HEK293 (cell line): ENCODE results near the gene DGKG.
A peak's percentile ranks its signal among the peaks of the same experiment; 100 is the strongest.

ENCODE experiments used
- HOXA7 ChIP-seq: sonication (generic); formaldehyde crosslinking; IDR thresholded peaks from 2 replicates; pipeline ENCODE4 v1.8.1; 2022; ENCODE audit warnings: missing genetic modification reagents, borderline replicate concordance
- ZNF132 ChIP-seq: fragments of 450-650 bp; formaldehyde crosslinking; IDR thresholded peaks from 2 replicates; pipeline ENCODE4 v1.5.1; 2017; ENCODE audit warnings: missing biosample characterization, missing genetic modification characterization, borderline replicate concordance
- ZNF335 ChIP-seq: fragments of 450-650 bp; formaldehyde crosslinking; conservative IDR thresholded peaks from 2 replicates; pipeline ENCODE4 v1.5.1; 2016; ENCODE audit warnings: missing biosample characterization, missing genetic modification characterization
- ZNF366 ChIP-seq: fragments of 450-650 bp; formaldehyde crosslinking; conservative IDR thresholded peaks from 2 replicates; pipeline ENCODE4 v1.5.1; 2016; ENCODE audit warnings: missing biosample characterization, missing genetic modification characterization
- ZNF449 ChIP-seq: fragments of 450-650 bp; formaldehyde crosslinking; IDR thresholded peaks from 2 replicates; pipeline ENCODE4 v1.5.1; 2017; ENCODE audit warnings: missing biosample characterization, mild to moderate bottlenecking, missing genetic modification characterization, moderate library complexity
- ZNF626 ChIP-seq: fragments of 450-650 bp; sonication (Bioruptor Pico); formaldehyde crosslinking; IDR thresholded peaks from 2 replicates; pipeline ENCODE4 v1.5.1; 2018; ENCODE audit warnings: missing biosample characterization, missing genetic modification characterization, inconsistent platforms
- TF ChIP-seq, protein P1 (sequence below): fragments of 450-650 bp; formaldehyde crosslinking; IDR thresholded peaks from 2 replicates; pipeline ENCODE4 v1.5.1; 2016; ENCODE audit warnings: missing biosample characterization, missing genetic modification characterization

- TF ChIP-seq, protein P1, sequence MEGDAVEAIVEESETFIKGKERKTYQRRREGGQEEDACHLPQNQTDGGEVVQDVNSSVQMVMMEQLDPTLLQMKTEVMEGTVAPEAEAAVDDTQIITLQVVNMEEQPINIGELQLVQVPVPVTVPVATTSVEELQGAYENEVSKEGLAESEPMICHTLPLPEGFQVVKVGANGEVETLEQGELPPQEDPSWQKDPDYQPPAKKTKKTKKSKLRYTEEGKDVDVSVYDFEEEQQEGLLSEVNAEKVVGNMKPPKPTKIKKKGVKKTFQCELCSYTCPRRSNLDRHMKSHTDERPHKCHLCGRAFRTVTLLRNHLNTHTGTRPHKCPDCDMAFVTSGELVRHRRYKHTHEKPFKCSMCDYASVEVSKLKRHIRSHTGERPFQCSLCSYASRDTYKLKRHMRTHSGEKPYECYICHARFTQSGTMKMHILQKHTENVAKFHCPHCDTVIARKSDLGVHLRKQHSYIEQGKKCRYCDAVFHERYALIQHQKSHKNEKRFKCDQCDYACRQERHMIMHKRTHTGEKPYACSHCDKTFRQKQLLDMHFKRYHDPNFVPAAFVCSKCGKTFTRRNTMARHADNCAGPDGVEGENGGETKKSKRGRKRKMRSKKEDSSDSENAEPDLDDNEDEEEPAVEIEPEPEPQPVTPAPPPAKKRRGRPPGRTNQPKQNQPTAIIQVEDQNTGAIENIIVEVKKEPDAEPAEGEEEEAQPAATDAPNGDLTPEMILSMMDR = no peak
- TF ChIP-seq ZNF132 = no peak
- no peak for TF ChIP-seq ZNF335 (tag by site-specific recombination)
- peak; percentile 71 for TF ChIP-seq ZNF366 (tag by site-specific recombination)
- TF ChIP-seq ZNF626 (tag by site-specific recombination) = no peak
- no peak for TF ChIP-seq HOXA7
- peak; percentile 37; the same call in 1 of the 2 replicates for TF ChIP-seq ZNF449 (tag by site-specific recombination)
These were observed 256.5 kb downstream of the DGKG start for GRCh38 chr3:186105543-186105942.
